Tibial nerve (tissue), 4 donors: ENCODE measurements around the gene TJAP1. TPM values are rescaled to one million over a fixed set of nuclear protein-coding genes. Genes with fewer than 3 reads are reported as not detected.

Experiments used
- DNase-seq, 2 donors: peaks; one replicate each; pipeline ENCODE4 v3.0.0-alpha.2; 2019; ENCODE audit warnings: low spot score in 2 of 2
- H3K27ac ChIP-seq, 4 donors: fragments of 200-600 bp; sonication (generic) in 3 of 4; one replicate each; pipeline ENCODE4 v1.5.1; 2017 to 2019; ENCODE audit warnings: mild to moderate bottlenecking in 1 of 4
- H3K27me3 ChIP-seq, 2 donors: fragments of 200-600 bp; sonication (generic) in 1 of 2; one replicate each; pipeline versions ENCODE4 v1.5.1 to v1.6.0; 2017 to 2019
- H3K36me3 ChIP-seq, 3 donors: fragments of 200-600 bp; sonication (generic); one replicate each; pipeline ENCODE4 v1.5.1; 2018 to 2019
- H3K4me1 ChIP-seq, 4 donors: fragments of 200-600 bp; sonication (generic) in 3 of 4; one replicate each; pipeline ENCODE4 v1.5.1; 2017 to 2019
- H3K4me3 ChIP-seq, 4 donors: fragments of 200-600 bp; sonication (generic) in 3 of 4; one replicate each; pipeline ENCODE4 v1.5.1; 2017 to 2019; ENCODE audit warnings: mild to moderate bottlenecking in 1 of 4, moderate library complexity in 1 of 4
- H3K9me3 ChIP-seq, 4 donors: fragments of 200-600 bp; sonication (generic) in 3 of 4; one replicate each; pipeline ENCODE4 v1.5.1; 2017 to 2019
- EP300 ChIP-seq, 2 donors: sonication (generic); formaldehyde crosslinking; IDR thresholded peaks; one replicate each; pipeline ENCODE4 v1.6.1; 2017; ENCODE audit warnings: antibody characterized with exemption in 2 of 2, mild to moderate bottlenecking in 1 of 2
- POLR2A ChIP-seq, 2 donors: fragments of 450-650 bp; IDR thresholded peaks; one replicate each; pipeline ENCODE4 v1.6.1; 2017; ENCODE audit warnings: antibody characterized with exemption in 2 of 2, mild to moderate bottlenecking in 2 of 2, moderate library complexity in 2 of 2
- WGBS, 2 donors: methylation state at CpG; one replicate each; pipeline ENCODE4 v1.1.5; 2018; 5-methylcytosine and 5-hydroxymethylcytosine counted together
- total RNA-seq, 4 donors: library from RNA; depleted of rRNA; stranded (reverse); fragments of >200 nt; gene quantifications; one replicate each; pipeline ENCODE4 v1.1.0, GENCODE V29; 2016
- TF ChIP-seq, protein P1 (sequence below), 5 experiments: fragments of 200-600 bp in 3 of 5; fragments of 450-650 bp in 2 of 5; sonication (generic) in 3 of 5; IDR thresholded peaks; one replicate each; pipeline ENCODE4 v1.5.1; 2016 to 2019; ENCODE audit warnings: antibody characterized with exemption in 5 of 5, mild to moderate bottlenecking in 3 of 5, moderate library complexity in 2 of 5

The TJAP1 gene
- total RNA-seq, 4 donors from 2014 or later: 30.2 to 43.8 (median 32.3) TPM

DNA sequence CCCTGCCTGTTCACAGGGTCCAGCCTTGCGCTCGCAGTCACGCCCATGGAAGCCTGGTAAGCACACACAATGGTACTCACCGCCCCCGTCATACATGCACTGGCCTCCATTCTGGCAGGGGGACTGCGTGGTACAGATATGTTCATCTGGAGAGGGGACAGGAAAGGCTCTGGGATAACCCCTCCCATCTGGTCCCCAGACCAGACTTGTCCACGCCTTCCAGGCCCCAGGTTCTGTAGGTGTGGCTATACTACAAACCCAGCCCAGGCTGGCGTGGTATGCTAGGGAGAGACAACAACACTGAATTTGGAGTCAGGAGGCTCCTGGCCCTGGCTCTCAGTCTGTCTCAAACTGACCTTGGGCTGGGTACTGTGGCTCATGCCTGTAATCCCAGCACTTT, 25.4 kb upstream of the TJAP1 start:
- H3K4me3 ChIP-seq: no peak overlapping the region
- no peak overlapping the region for H3K27ac ChIP-seq
- H3K4me1 ChIP-seq: peaks cover 0 to 7% (median 0%) of the 10 kb centered on the region in 4 donors
- DNase-seq: no peak
- H3K9me3 ChIP-seq: peaks cover 0 to 20% (median 0%) of the 10 kb centered on the region in 4 donors
- peaks cover 0 to 66% (median 0%) of the 10 kb centered on the region in 3 donors for H3K36me3 ChIP-seq
- H3K27me3 ChIP-seq: peaks cover 0 to 21% of the 10 kb centered on the region in 2 donors
- WGBS, 2 donors: 92 to 95% methylated on average over 7 to 8 of the region's 8 CpGs
- TF ChIP-seq, protein P1, sequence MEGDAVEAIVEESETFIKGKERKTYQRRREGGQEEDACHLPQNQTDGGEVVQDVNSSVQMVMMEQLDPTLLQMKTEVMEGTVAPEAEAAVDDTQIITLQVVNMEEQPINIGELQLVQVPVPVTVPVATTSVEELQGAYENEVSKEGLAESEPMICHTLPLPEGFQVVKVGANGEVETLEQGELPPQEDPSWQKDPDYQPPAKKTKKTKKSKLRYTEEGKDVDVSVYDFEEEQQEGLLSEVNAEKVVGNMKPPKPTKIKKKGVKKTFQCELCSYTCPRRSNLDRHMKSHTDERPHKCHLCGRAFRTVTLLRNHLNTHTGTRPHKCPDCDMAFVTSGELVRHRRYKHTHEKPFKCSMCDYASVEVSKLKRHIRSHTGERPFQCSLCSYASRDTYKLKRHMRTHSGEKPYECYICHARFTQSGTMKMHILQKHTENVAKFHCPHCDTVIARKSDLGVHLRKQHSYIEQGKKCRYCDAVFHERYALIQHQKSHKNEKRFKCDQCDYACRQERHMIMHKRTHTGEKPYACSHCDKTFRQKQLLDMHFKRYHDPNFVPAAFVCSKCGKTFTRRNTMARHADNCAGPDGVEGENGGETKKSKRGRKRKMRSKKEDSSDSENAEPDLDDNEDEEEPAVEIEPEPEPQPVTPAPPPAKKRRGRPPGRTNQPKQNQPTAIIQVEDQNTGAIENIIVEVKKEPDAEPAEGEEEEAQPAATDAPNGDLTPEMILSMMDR (IDR thresholded peaks at IDR 0.05): no peak
- TF ChIP-seq EP300 (IDR thresholded peaks at IDR 0.05) (no peak), POLR2A (IDR thresholded peaks at IDR 0.05) (no peak)

DNA sequence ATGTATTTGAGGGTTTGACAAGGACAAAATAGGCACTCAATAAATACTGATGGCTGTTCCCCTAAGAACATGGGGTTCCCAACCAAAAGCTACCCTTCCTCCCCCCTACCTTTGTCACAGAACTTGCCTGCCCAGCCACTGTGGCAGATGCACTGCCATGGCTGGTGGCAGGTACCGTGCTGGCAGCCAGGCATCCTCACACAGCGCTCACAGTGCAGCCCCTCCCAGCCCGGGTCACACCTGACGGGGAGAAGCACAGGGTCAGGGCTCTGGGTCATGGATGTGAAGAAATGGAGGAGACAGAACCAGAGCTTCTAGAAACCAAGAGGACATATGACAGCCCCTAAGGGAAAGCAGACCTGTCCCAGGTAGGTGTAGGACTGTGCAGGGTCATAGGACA, 24.5 kb upstream of the TJAP1 start:
- Histone ChIP-seq H3K4me3 (no peak overlapping the region), H3K27me3 (peaks cover 0 to 30% of the 10 kb centered on the region in 2 donors), H3K36me3 (peaks cover 0 to 56% (median 0%) of the 10 kb centered on the region in 3 donors), H3K4me1 (peaks cover 0 to 7% (median 0%) of the 10 kb centered on the region in 4 donors), H3K27ac (no peak overlapping the region), H3K9me3 (peaks cover 0 to 20% (median 0%) of the 10 kb centered on the region in 4 donors)
- 91 to 96% methylated on average over 4 of the region's 4 CpGs for WGBS, 2 donors
- DNase-seq: no peak
- no peak for TF ChIP-seq EP300 (IDR thresholded peaks at IDR 0.05)
- TF ChIP-seq, protein P1 (IDR thresholded peaks at IDR 0.05): no peak
- no peak for TF ChIP-seq POLR2A (IDR thresholded peaks at IDR 0.05)

DNA sequence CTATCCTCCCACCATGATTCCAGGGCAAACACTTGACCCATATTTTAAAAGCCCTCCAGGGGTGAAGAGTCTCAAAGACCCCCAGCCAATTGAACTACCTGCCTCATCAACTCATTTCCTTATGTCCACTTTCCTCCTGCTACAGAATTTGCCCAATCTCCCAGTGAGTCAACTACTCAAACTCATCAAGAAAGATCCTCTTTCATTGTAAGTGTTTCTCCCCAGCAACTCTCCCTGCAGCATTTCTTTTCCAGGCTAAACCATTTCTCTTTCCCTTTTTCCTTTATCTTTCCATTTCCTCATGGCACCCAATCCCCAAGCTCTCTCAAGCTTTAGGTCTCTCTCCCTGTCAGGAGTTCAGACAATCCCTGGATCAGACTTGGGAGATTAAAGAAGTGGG, 23.5 kb upstream of the TJAP1 start:
- DNase-seq: no peak
- Histone ChIP-seq H3K36me3 (peaks cover 0 to 47% (median 0%) of the 10 kb centered on the region in 3 donors), H3K4me3 (no peak overlapping the region), H3K27ac (no peak overlapping the region), H3K9me3 (peaks cover 0 to 20% (median 0%) of the 10 kb centered on the region in 4 donors), H3K27me3 (peaks cover 0 to 39% of the 10 kb centered on the region in 2 donors), H3K4me1 (peaks cover 0 to 7% (median 0%) of the 10 kb centered on the region in 4 donors)
- TF ChIP-seq, protein P1 (IDR thresholded peaks at IDR 0.05): no peak

DNA sequence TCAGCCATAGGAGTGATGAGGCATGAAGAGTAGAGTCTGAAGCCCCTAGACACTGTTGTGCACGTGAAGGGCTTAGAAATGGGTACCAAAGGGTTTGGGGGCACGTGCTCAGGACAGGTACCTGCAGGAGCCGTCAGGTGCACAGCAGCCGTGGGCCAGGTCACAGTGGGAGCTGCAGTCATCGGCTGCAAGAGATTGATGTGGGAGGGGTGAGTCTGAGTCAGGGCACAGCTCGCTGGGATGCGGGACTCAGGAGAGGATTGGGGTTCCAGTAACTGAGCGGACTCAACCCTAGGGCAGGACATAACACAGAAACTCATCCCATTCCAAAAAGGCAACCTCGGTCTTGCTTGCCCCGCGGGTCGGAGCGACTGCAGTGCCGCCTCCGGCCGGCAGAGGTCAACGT, 23.1 kb upstream of the TJAP1 start:
- peaks cover 0 to 42% of the 10 kb centered on the region in 2 donors for H3K27me3 ChIP-seq
- peak overlapping the region in 3 of 4 donors; percentile 26 to 54 (median 53) for H3K4me3 ChIP-seq
- peaks cover 0 to 20% (median 0%) of the 10 kb centered on the region in 4 donors for H3K9me3 ChIP-seq
- H3K4me1 ChIP-seq: peaks cover 0 to 7% (median 0%) of the 10 kb centered on the region in 4 donors
- H3K36me3 ChIP-seq: peaks cover 0 to 42% (median 0%) of the 10 kb centered on the region in 3 donors
- 16 to 29% methylated on average over 8 to 16 of the region's 17 CpGs for WGBS, 2 donors
- no peak for DNase-seq
- TF ChIP-seq, protein P1 (IDR thresholded peaks at IDR 0.05): peak; percentile 89 to 96 (median 91)
- TF ChIP-seq POLR2A (IDR thresholded peaks at IDR 0.05): no peak
- H3K27ac ChIP-seq: no peak overlapping the region

DNA sequence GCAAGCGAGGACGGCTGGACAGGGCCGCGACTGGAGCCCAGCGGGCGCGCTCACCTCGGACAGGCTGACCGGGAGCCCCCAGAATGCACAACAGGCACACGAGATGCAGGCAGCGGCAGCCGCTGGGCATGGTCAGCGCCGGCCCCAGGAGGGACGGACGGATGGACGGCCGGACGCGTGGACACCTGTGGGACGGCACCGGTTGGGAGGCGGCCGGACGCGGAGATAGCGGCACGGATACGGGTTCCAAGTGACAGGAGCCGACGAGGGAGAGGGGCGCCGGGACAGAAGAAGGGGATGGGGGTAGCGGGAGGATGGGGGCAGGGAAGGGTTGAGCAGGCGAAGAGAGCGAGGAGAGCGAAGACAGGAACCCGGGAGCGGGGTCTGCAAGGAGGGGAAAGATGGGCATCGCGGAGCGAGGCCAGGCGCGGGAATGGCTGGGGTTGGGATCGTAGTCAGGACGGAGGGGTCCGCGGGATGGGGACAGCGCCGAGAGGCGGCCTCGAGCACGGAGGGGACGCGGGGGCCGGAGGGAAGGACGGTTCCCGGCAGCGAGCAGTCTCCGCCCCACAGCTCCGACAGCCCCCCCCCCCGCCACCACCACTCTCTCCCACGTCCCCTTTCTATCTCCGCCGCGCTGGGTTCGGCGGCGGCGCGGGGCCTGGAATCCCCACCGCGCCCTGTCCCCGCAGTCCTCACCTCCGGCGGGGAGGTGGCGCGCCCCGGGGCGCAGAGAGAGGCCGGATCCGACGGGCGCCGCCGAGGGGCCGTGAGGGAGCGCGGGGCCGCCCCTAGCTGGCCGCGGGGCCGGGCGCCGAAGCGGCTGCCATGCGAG, 22.5 kb upstream of the TJAP1 start:
- Histone ChIP-seq H3K36me3 (peaks cover 0 to 36% (median 0%) of the 10 kb centered on the region in 3 donors), H3K27ac (peak overlapping the region in 1 of 4 donors; percentile 9), H3K27me3 (peaks cover 0 to 44% of the 10 kb centered on the region in 2 donors), H3K4me3 (peak overlapping the region; percentile 23 to 54 (median 40)), H3K9me3 (peaks cover 0 to 20% (median 0%) of the 10 kb centered on the region in 4 donors), H3K4me1 (peaks cover 0 to 7% (median 0%) of the 10 kb centered on the region in 4 donors)
- DNase-seq: peak; percentile 72 to 84
- TF ChIP-seq POLR2A (IDR thresholded peaks at IDR 0.05) (no peak), EP300 (IDR thresholded peaks at IDR 0.05) (peak in 1 of 2 donors; percentile 10)
- WGBS, 2 donors: 4% methylated on average over 52 to 75 of the region's 97 CpGs
